Effector memory CD4-positive, alpha-beta T cell (primary cell): ENCODE data around the gene IGSF9.

Experiments
- DNase-seq, 3 donors: peaks; one replicate each; pipeline ENCODE4 v3.0.0-alpha.2; 2020
- H3K27ac ChIP-seq: 2 replicates; pipeline ENCODE4 v1.7.0; 2013; ENCODE audit warnings: mild to moderate bottlenecking, low read length, moderate library complexity; ENCODE audit not compliant: insufficient read depth, poor library complexity, severe bottlenecking
- H3K27me3 ChIP-seq: replicated peaks from 2 replicates; pipeline ENCODE4 v1.7.0; 2013; ENCODE audit warnings: mild to moderate bottlenecking, low read length; ENCODE audit not compliant: insufficient read depth, control insufficient read depth, poor library complexity, severe bottlenecking
- H3K36me3 ChIP-seq: 2 replicates; pipeline ENCODE4 v1.7.0; 2013; ENCODE audit warnings: mild to moderate bottlenecking, low read length, moderate library complexity; ENCODE audit not compliant: control insufficient read depth, insufficient read depth
- H3K4me1 ChIP-seq: 2 replicates; pipeline ENCODE4 v1.7.0; 2013; ENCODE audit warnings: low read length, mild to moderate bottlenecking; ENCODE audit not compliant: control insufficient read depth, insufficient read depth, poor library complexity, severe bottlenecking
- H3K4me3 ChIP-seq: 2 replicates; pipeline ENCODE4 v1.7.0; 2013; ENCODE audit warnings: low read length, low read depth, mild to moderate bottlenecking; ENCODE audit not compliant: insufficient read depth, poor library complexity, severe bottlenecking
- H3K9me3 ChIP-seq: 2 replicates; pipeline ENCODE4 v1.7.0; 2013; ENCODE audit warnings: mild to moderate bottlenecking, low read length, moderate library complexity; ENCODE audit not compliant: control insufficient read depth

Gene IGSF9

GRCh38 chr1:159960721-159961381 lies 15.4 kb upstream of the IGSF9 start:
- H3K27me3 ChIP-seq: no peaks in the 10 kb centered on the region

GRCh38 chr1:159959451-159959850 lies 14.0 kb upstream of the IGSF9 start:
- no peak for DNase-seq
- Histone ChIP-seq H3K27ac (no peak overlapping the region), H3K4me3 (no peak overlapping the region), H3K36me3 (no peaks in the 10 kb centered on the region), H3K4me1 (no peaks in the 10 kb centered on the region), H3K9me3 (no peaks in the 10 kb centered on the region), H3K27me3 (no peaks in the 10 kb centered on the region)

More at GRCh38 chr1:159960721-159961381, 15.4 kb upstream of the IGSF9 start:
- H3K4me3 ChIP-seq: no peak overlapping the region
- no peaks in the 10 kb centered on the region for H3K36me3 ChIP-seq
- no peaks in the 10 kb centered on the region for H3K9me3 ChIP-seq
- H3K4me1 ChIP-seq: no peaks in the 10 kb centered on the region
- DNase-seq: no peak
- H3K27ac ChIP-seq: no peak overlapping the region

DNA sequence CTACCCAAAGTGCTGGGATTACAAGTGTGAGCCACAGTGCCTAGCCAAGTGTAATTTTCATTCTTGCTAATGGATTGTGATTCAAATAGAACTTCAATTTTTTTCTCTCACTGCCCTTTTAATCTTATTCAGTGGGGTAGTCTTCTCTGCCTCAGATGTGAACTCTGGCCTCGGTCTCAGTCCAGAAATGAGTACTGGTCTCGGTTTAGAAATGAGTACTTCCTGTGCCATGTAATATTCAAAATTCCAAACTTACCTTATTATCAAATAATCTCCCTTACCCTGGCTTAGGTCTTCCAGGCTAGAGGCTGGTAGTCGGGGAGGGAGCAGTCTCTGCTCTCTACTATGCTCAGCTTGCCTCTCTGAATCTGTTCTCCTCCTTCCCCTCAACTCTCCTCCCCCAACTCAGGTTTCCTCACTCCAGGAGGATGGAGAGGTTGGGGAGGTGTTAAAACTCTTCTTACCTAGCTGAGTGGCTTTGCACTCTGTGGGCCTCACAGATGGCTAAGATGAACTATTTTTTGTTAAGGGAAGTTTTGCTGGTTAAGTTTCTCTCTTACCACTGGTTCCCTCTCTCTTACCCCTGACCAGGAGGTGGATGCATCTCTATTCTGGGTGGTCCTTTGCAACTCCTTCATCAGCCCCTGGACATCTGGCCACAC lies 13.4 kb upstream of the IGSF9 start:
- Histone ChIP-seq H3K36me3 (no peaks in the 10 kb centered on the region), H3K4me3 (no peak overlapping the region), H3K27ac (no peak overlapping the region), H3K4me1 (no peaks in the 10 kb centered on the region), H3K9me3 (no peaks in the 10 kb centered on the region), H3K27me3 (no peaks in the 10 kb centered on the region)
- no peak for DNase-seq

DNA sequence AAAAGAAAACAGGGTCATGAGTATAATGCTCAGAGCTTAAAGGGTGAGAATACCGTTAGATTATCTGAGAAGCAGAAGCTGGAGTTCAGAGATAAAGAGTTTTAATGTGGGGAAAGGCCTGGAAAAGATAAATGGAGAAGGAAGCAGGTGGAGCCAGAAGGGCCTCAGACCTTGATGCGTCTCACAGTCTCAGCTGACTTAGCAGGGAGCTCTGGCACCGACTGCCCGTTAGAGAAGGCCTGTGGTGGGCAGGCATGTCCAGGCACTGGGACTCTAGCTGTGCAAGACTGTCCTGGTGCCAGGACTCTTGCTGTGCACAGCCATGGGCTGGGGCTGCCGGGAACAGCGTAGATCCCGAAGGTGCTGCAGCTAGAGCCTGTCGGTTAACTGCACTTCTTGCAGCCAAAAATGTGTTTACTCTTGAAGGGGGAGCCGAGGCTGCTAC lies 12.4 kb upstream of the IGSF9 start:
- Histone ChIP-seq H3K9me3 (no peaks in the 10 kb centered on the region), H3K36me3 (no peaks in the 10 kb centered on the region), H3K27ac (no peak overlapping the region), H3K4me3 (no peak overlapping the region), H3K4me1 (no peaks in the 10 kb centered on the region), H3K27me3 (no peaks in the 10 kb centered on the region)
- DNase-seq: no peak

GRCh38 chr1:159955456-159955855 lies 10.0 kb upstream of the IGSF9 start:
- H3K27ac ChIP-seq: no peak overlapping the region
- no peaks in the 10 kb centered on the region for H3K9me3 ChIP-seq
- no peak overlapping the region for H3K4me3 ChIP-seq
- H3K36me3 ChIP-seq: no peaks in the 10 kb centered on the region
- no peaks in the 10 kb centered on the region for H3K27me3 ChIP-seq
- no peaks in the 10 kb centered on the region for H3K4me1 ChIP-seq
- no peak for DNase-seq

DNA sequence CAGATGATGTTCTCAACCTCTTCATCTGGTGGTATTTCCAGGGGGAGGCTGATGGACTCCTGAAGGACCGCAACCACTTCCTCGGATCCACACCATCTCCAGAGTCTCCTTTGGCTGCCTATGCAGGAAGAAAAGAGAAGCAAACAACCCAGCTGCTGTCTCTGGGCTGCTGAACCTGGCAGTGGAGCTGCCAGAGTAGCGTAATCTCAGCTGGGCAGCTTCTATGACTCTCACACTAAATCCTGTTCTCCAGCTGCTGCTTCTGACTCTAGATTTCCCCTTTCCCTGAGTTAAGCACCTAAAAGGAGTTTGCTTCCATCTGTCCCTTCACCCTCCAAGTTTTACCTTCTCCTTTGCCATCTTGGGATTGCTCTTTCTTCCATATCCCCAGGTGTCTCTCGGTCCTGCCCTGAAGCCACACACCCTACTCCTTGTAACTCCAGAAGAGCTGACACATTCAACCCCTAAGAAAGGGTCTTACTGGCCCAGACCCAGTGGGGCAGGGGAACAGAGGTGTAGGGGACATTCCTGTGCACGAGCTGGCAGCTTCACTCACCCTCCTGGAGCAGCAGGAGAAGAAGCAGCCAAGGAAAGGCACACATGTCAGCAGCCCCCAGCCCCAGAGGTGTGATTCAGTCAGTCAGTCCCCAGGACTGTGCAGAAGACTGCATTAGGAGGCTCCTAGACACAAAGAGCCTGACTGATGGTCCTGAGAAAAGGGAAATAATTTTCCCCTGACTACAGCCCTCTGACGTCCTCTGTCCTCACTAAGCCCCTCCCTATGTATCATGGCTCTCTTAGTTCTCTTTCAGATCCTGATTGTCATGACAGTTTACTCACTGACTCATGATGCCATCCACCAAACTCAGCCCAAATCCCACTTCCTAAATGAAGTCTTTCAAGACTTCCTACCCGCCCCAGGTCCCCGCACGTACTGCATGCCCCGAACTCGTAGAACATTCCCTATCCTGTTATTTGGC lies 8.4 kb upstream of the IGSF9 start, which contains the start of gene SLAMF9:
Gene SLAMF9 (minus strand): TSS at position 702 of the 980 bp plus-strand sequence. CDS start 100 bp downstream, at position 602.
- no peak for DNase-seq
- H3K4me3 ChIP-seq: no peak within 1 kb of the TSS
- H3K36me3 ChIP-seq: no peaks in the 10 kb centered on the region
- H3K27ac ChIP-seq: no peak within 1 kb of the TSS
- no peaks in the 10 kb centered on the region for H3K9me3 ChIP-seq
- H3K27me3 ChIP-seq: no peaks in the 10 kb centered on the region
- H3K4me1 ChIP-seq: no peaks in the 10 kb centered on the region

DNA sequence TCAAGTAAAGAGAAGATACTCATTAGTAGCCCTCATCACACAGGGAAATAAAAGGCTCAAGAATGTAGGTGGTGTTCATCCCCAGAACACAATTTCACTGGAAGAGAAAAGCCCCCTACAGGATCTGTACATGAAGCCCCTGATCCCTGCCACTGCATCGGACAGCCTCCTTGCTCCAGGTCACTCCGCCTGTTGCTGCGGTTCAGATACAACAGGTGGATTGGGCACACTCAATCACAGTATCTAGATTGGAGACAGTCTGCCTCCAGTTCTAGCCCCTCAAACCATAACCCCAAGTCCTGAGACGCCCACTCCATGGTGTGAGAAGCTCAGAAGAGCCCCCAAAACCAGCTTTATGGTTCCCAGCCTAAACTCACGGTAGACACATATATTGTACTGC lies 7.5 kb upstream of the IGSF9 start:
- H3K27ac ChIP-seq: no peak overlapping the region
- no peaks in the 10 kb centered on the region for H3K9me3 ChIP-seq
- no peaks in the 10 kb centered on the region for H3K4me1 ChIP-seq
- H3K27me3 ChIP-seq: no peaks in the 10 kb centered on the region
- no peak overlapping the region for H3K4me3 ChIP-seq
- no peak for DNase-seq
- H3K36me3 ChIP-seq: no peaks in the 10 kb centered on the region

GRCh38 chr1:159951551-159951950 lies 6.1 kb upstream of the IGSF9 start:
- DNase-seq: no peak
- Histone ChIP-seq H3K4me3 (no peak overlapping the region), H3K27ac (no peak overlapping the region), H3K36me3 (no peaks in the 10 kb centered on the region), H3K27me3 (no peaks in the 10 kb centered on the region), H3K4me1 (no peaks in the 10 kb centered on the region), H3K9me3 (no peaks in the 10 kb centered on the region)

DNA sequence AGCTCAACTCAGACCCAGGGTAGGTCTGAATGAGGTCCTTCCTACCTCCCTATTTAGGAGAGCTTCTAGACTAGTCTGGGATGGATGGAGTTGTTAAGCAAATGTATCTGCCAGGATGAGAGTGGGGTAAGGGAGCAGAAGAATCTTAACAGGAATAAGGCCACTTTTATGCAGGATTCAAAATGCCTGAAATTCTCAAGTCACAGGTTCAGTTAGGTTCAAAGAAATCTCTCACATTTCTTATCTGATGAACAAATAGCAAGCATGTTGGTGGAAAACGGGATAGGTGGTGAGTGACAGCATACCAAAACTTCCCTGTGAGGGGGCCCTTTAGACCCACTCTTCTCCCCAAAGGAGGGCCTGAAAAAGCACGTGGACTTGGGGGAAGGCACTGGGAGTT lies 5.6 kb upstream of the IGSF9 start:
- DNase-seq: no peak
- Histone ChIP-seq H3K4me3 (no peak overlapping the region), H3K27ac (no peak overlapping the region), H3K27me3 (no peaks in the 10 kb centered on the region), H3K36me3 (no peaks in the 10 kb centered on the region), H3K9me3 (no peaks in the 10 kb centered on the region), H3K4me1 (no peaks in the 10 kb centered on the region)
